GM18858 (cell line): ENCODE measurements around the gene PDLIM1.
A peak's percentile ranks its signal among the peaks of the same experiment; 100 is the strongest.

Experiments used
- ATAC-seq: cut with Tn5 transposase; IDR thresholded peaks from one replicate; pipeline ENCODE4 v1.9.1; 2021; ENCODE audit not compliant: unreplicated experiment

The PDLIM1 gene

GRCh38 chr10:95289003-95289920, 1.5 kb downstream of the PDLIM1 start:
- ATAC-seq = no peak

DNA sequence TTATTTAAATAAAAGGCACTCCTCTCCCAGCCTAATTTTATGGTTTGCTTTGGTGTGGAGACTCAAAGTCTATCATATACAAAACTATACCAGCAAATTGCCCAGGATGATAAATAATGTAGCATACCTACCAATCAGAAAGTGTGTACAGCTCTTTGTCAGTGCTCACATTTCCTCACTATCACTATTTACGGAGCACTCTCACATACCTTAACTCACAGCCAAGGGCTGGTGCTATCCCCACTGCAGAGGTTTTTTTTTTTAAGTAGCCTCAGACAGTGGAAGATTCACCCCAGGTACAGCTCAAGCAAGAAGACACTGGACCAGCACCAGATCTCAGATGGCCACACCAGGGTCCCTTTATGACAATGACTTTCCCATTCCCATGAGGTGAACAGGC, 2.5 kb downstream of the PDLIM1 start:
- no peak for ATAC-seq

DNA sequence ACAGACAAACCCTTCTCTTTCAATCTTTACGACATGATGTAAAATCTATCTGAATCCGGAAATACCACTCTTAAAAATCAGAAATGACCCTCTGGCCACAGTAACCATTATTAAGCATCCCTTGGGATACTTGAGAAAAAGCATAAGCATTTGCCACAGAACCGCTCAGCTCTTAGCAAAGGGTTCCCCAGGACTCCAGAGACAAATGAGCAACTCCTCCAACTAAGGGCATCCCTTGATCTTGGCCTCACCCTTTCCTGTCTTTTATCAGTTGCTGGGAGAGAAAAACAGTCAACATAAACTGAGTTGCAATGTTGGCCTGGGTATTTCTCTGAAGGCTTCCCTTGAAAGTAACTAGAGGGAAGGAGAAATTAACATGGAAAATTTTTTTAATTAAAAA, 3.5 kb downstream of the PDLIM1 start:
- no peak for ATAC-seq

DNA sequence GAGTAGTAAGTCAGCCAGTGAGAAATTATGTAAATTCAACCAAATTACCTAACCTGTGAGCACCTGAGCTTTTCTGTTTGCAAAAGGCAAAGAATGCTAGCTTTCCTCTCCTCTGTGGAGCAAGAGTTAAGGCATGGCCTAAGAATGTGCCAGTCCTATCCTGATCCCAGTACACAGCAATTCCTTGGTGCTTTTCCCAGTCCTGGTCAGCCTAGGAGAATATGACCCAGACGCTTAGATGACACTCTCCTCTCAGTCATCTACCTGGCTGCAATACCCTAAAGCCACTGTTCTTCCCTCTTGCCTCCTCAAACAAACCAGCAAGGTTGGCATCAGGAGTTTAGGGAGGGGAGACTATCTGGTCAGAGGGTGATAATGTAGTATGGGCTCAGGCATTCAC, 4.1 kb downstream of the PDLIM1 start:
- no peak for ATAC-seq

GRCh38 chr10:95285556-95285955, 5.2 kb downstream of the PDLIM1 start:
- ATAC-seq = no peak

- no peak for ATAC-seq
Measured at GRCh38 chr10:95284807-95285206, 6.0 kb downstream of the PDLIM1 start.

DNA sequence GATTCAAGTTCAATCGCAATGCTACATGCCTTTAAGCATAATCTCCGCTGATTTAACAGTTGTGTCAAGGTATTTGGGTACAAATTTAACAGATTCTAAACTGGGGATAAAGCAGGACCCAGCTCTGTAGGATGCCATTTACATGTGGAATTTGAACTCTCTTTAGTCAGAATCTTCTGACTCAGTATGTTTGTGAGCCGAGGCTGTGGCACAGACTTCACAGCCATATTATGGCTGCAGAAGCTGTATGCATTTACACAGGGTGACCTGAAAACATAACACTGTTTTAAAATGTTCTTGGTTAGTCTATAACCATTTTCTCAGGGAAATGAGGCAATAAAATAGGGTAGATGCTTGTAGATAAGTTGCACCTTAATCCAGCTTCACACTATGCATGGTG, 8.7 kb downstream of the PDLIM1 start:
- no peak for ATAC-seq

DNA sequence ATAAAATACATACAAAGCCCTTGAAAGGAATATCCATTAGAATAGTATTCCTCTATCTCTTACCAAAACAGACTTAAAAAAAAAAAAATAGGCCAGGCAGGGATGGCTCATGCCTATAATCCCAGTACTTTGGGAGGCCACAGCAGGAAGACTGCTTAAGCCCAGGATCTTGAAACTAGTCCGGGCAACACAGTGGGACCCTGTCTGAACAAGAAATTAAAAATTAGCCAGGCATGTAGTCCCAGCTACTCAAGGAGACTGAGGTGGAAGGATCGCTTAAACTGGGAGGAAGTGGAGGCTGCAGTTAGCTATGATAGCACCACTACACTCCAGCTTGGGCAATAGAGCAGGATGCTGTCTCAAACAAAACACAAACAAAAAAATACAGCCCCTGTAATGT, 9.6 kb downstream of the PDLIM1 start:
- no peak for ATAC-seq

DNA sequence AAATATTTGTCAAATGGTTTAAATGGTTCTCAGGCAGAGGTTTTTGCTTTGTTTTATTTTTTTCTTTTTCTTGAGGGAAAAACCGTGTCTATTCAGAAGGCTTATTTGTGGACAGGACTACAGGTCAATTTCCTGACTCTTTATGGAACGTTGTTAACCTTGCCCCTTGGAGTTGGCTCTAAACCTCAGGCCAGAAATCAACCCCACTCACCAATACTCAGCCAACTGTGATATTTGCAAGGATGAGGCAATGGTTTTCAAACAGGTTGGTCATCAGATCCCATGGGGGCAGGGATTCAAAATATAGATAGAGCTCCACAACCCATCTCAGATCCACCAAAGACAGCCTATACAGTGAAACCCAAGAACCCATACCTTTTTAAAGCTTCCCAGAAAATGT, 10.2 kb downstream of the PDLIM1 start:
- no peak for ATAC-seq

DNA sequence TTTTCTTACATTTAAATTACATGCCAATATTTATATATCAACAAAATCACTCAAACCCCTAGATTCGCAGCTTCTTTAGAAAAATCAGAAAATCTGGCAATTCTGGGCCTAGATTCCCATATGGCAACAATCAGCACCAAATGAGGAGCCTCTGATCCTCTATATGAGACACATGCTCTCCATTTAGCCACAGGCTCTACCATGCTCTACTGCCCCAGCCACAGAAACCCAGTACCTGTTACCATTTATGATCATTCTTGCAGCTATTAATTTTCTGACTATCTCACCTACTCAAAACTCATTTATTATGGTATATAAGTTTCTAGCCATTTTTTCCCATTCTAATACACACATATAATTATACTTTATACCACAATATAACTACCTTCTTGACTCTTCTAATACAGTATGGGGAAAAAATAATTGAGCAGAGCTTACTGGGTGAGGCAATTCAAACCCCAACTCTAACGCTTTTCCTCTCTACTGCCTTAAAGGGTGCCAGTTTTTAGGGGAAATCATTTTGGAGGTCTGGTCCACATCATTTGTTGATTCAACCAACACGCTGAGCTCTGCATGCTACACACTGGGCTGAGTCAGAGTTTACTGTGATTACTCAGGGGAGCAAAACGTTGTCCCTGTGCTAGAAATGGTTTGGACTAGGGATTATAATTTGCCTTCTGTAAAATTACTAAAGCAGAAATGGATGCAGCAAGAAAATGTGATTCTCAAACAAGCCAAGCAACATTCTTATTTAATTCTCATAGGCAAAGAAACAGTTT, 11.6 kb downstream of the PDLIM1 start:
- no peak for ATAC-seq

- no peak for ATAC-seq
Measured at GRCh38 chr10:95278061-95278988, 12.5 kb downstream of the PDLIM1 start.

DNA sequence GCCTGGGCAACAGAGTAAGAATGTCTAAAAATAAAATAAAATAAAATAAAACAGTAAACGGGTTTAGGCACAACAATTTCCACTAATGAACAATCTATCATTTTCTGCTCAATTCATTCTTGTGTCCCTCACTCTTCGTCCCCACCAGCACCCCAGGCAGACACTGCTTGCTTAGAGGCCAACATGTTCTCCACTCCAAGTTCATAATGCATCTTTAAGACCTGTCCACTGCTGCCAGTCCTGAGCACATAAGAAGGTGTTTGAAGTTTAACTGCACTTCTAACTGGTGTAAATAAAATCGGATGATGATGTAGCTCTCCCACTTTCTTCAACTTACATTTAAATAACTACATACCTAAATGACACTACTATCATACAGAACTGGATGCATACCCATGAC, 13.2 kb downstream of the PDLIM1 start:
- no peak for ATAC-seq

DNA sequence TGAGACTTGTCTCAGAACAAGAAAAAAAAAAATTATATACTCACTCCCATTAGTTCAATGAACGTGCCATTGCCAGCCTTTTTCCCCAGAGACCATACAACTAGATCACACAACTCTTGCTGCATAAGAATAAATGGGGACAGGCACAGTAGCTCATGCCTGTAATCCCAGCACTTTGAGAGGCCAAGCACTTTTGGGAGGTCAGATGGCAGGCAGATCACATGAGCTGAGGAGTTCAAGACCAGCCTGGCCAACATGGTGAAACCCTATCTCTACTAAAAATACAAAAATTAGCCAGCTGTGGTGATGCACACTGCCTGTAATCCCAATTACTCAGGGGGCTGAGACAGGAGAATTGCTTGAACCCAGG, 13.6 kb downstream of the PDLIM1 start:
- ATAC-seq = no peak

GRCh38 chr10:95276367-95277200, 14.2 kb downstream of the PDLIM1 start:
- ATAC-seq = no peak

- no peak for ATAC-seq
Measured at GRCh38 chr10:95275726-95276366, 15.0 kb downstream of the PDLIM1 start.

GRCh38 chr10:95273393-95274312, 17.1 kb downstream of the PDLIM1 start:
- ATAC-seq = no peak

DNA sequence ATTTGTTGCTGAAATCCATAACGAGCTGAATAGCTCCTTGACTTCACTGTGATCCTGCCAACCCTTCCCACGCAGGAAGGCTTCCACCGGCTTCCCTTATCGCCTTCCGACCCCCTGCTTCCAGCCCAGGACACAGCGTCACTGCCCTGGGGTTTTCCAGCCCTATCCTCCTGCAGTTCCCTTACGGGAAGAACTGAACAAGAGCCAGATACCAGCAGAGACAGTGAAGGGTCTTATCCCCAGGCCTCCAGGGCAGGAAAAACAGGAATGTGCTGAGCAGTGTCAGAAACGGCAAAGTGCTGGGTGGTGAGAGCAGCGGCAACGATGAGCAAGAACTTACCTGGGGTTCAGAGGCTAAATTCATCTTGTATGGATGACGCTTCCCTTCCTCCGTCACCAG, 22.4 kb downstream of the PDLIM1 start:
- ATAC-seq = no peak

- ATAC-seq = no peak
Measured at GRCh38 chr10:95267251-95267650, 23.6 kb downstream of the PDLIM1 start.

GRCh38 chr10:95266674-95267095, 24.1 kb downstream of the PDLIM1 start:
- ATAC-seq = peak; percentile 95
